Mucosa of descending colon (tissue), 3 donors: ENCODE results near the gene CCDC6. TPM values are rescaled to one million over a fixed set of nuclear protein-coding genes. Genes with fewer than 3 reads are reported as not detected.

Experiments
- ATAC-seq: fragments of 200-7000 bp; cut with Tn5 transposase; one replicate; pipeline ENCODE4 v1.9.1; 2020; ENCODE audit warnings: mild to moderate bottlenecking, moderate library complexity
- DNase-seq, 3 donors: peaks; one replicate each; pipeline ENCODE4 v3.0.0-alpha.2; 2020
- H3K36me3 ChIP-seq: fragments of 200-600 bp; one replicate; pipeline ENCODE4 v1.8.0; 2021; ENCODE audit warnings: low read depth, mild to moderate bottlenecking
- H3K4me1 ChIP-seq: fragments of 200-600 bp; one replicate; pipeline ENCODE4 v1.8.0; 2021; ENCODE audit warnings: low read depth, mild to moderate bottlenecking
- H3K4me3 ChIP-seq: fragments of 200-600 bp; one replicate; pipeline ENCODE4 v1.8.0; 2021; ENCODE audit warnings: mild to moderate bottlenecking
- H3K9me3 ChIP-seq: fragments of 200-600 bp; one replicate; pipeline ENCODE4 v1.8.0; 2021; ENCODE audit warnings: mild to moderate bottlenecking
- CTCF ChIP-seq: fragments of 200-600 bp; IDR thresholded peaks from one replicate; pipeline ENCODE4 v1.8.0; 2022; ENCODE audit warnings: antibody characterized with exemption, mild to moderate bottlenecking
- intact Hi-C, 2 donors: fragments of 100-400 bp; cut with DNase I in 1 of 2; cut with micrococcal nuclease in 1 of 2; formaldehyde crosslinking; loops; one replicate each; pipeline versions ENCODE4 v1.11.0 to v1.11.1; 2022; cut with DNase I, micrococcal nuclease
- total RNA-seq, 3 donors: library from RNA; stranded (reverse); fragmentation: NEBNext Ultra II Directional in 2 of 3; extraction: Animal tissue kit (Norgen Biotek cat#: 25700) in 2 of 3; gene quantifications; one replicate each; pipeline versions ENCODE4 v1.2.1 to v1.2.4, GENCODE V29; 2021 to 2023
- donor health status: DM: no; HTN: no; CAD: no; lungs with moderate emphysema.
- donor health status: DM: no; HTN: no; CAD: no.
- donor health status: DM: no; HTN: yes; CAD: no.

Gene CCDC6
- total RNA-seq, 3 donors from 2014 or later = 54.5 to 73.1 (median 62.7) TPM

GRCh38 chr10:59781511-59781910 lies 124.8 kb downstream of the CCDC6 start:
- intact Hi-C loops = no loop called here
- Histone ChIP-seq H3K4me3 (no peak overlapping the region), H3K9me3 (peaks cover 7% of the 10 kb centered on the region), H3K36me3 (no peaks in the 10 kb centered on the region), H3K4me1 (no peaks in the 10 kb centered on the region)
- ATAC-seq (no peak), DNase-seq (no peak)
- TF ChIP-seq CTCF = no peak

- no peaks in the 10 kb centered on the region for H3K36me3 ChIP-seq
- H3K4me3 ChIP-seq = no peak overlapping the region
- intact Hi-C loops = no loop called here
- ATAC-seq (no peak), DNase-seq (no peak)
- H3K9me3 ChIP-seq = peaks cover 7% of the 10 kb centered on the region
- H3K4me1 ChIP-seq = no peaks in the 10 kb centered on the region
- TF ChIP-seq CTCF = no peak
Measured at GRCh38 chr10:59779756-59780533, 126.4 kb downstream of the CCDC6 start.

DNA sequence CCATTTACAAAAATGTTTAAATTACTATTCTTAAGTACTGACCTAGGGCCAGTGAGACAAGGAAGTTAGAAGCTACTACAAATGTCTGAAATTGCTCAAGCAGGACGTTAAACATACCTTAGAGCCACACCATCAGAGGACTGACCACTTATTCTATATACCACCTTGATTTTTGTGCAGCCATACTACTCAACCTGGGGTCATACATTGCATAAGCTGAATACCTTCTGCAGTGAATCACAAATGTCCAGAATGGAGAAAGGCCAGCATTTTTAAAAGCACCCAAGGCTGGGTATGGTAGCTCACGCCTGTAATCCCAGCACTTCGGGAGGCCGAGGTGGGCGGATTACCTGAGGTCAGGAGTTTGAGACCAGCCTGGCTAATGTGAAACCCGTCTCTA lies 131.9 kb downstream of the CCDC6 start:
- Histone ChIP-seq H3K4me1 (peaks cover 5% of the 10 kb centered on the region), H3K9me3 (peaks cover 7% of the 10 kb centered on the region), H3K4me3 (no peak overlapping the region), H3K36me3 (no peaks in the 10 kb centered on the region)
- intact Hi-C loops = no loop called here
- no peak for TF ChIP-seq CTCF
- DNase-seq (no peak), ATAC-seq (no peak)

DNA sequence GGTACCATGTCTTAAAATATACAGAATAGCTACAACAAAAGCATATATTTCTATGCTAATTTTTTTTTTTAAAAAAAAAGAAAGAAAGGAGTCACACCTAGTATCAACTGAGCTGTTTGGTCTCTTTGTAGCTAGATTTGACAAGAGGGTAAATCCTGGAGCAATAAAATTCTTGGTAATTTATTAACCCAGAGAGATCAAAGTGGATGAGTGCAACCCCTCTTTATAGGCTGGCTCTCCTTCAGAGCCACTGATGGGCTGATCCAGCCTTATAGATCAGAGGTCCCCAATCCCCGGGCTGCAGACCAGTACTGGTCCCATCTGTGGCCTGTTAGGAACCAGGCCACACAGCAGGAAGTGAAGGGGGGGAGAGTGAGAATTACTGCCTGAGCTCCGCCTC lies 133.3 kb downstream of the CCDC6 start:
- intact Hi-C loops = no loop called here
- ATAC-seq = peak; percentile 78
- H3K9me3 ChIP-seq = peaks cover 7% of the 10 kb centered on the region

GRCh38 chr10:59771162-59771807 lies 135.1 kb downstream of the CCDC6 start:
- DNase-seq (peak in 2 of 3 donors; percentile 55 to 78), ATAC-seq (peak; percentile 93)
- TF ChIP-seq CTCF = no peak
- Histone ChIP-seq H3K4me1 (peaks cover 5% of the 10 kb centered on the region), H3K4me3 (no peak overlapping the region), H3K36me3 (no peaks in the 10 kb centered on the region), H3K9me3 (no peaks in the 10 kb centered on the region)
- intact Hi-C loops = no loop called here

More for the DNA sequence above, 133.3 kb downstream of the CCDC6 start:
- no peak for DNase-seq
- Histone ChIP-seq H3K4me3 (no peak overlapping the region), H3K4me1 (peaks cover 5% of the 10 kb centered on the region), H3K36me3 (no peaks in the 10 kb centered on the region)
- no peak for TF ChIP-seq CTCF
